ENCODE data around the gene FSTL4.

DNA sequence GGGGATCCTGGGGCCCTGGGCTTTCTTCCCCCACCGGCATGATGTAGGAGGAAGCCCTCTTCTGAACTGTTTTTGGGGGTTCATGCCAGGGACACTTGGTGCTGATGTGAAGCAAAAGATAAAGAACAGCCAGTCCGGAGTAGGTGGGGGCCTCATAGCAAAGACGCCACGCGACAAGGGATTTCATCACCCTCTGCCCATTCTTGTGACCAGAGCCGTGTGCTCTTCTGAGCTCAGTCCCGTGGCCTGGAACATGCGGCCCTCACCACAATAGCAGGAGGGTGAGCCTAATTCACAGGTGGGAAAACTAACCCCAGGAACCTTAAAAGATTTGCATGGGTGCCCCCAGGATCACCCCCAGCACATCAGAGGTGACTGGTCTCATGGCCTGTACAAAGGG is 334.6 kb downstream of the FSTL4 start:
- TF ChIP-seq, protein P1, sequence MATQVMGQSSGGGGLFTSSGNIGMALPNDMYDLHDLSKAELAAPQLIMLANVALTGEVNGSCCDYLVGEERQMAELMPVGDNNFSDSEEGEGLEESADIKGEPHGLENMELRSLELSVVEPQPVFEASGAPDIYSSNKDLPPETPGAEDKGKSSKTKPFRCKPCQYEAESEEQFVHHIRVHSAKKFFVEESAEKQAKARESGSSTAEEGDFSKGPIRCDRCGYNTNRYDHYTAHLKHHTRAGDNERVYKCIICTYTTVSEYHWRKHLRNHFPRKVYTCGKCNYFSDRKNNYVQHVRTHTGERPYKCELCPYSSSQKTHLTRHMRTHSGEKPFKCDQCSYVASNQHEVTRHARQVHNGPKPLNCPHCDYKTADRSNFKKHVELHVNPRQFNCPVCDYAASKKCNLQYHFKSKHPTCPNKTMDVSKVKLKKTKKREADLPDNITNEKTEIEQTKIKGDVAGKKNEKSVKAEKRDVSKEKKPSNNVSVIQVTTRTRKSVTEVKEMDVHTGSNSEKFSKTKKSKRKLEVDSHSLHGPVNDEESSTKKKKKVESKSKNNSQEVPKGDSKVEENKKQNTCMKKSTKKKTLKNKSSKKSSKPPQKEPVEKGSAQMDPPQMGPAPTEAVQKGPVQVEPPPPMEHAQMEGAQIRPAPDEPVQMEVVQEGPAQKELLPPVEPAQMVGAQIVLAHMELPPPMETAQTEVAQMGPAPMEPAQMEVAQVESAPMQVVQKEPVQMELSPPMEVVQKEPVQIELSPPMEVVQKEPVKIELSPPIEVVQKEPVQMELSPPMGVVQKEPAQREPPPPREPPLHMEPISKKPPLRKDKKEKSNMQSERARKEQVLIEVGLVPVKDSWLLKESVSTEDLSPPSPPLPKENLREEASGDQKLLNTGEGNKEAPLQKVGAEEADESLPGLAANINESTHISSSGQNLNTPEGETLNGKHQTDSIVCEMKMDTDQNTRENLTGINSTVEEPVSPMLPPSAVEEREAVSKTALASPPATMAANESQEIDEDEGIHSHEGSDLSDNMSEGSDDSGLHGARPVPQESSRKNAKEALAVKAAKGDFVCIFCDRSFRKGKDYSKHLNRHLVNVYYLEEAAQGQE (IDR thresholded peaks at IDR 0.05; ENCODE audit: borderline replicate concordance), result no peak
- no peak for TF ChIP-seq EZH2 (IDR thresholded peaks at IDR 0.05; ENCODE audit: borderline replicate concordance, insufficient read depth, low read length, poor library complexity, severe bottlenecking)
- TF ChIP-seq, protein P2, sequence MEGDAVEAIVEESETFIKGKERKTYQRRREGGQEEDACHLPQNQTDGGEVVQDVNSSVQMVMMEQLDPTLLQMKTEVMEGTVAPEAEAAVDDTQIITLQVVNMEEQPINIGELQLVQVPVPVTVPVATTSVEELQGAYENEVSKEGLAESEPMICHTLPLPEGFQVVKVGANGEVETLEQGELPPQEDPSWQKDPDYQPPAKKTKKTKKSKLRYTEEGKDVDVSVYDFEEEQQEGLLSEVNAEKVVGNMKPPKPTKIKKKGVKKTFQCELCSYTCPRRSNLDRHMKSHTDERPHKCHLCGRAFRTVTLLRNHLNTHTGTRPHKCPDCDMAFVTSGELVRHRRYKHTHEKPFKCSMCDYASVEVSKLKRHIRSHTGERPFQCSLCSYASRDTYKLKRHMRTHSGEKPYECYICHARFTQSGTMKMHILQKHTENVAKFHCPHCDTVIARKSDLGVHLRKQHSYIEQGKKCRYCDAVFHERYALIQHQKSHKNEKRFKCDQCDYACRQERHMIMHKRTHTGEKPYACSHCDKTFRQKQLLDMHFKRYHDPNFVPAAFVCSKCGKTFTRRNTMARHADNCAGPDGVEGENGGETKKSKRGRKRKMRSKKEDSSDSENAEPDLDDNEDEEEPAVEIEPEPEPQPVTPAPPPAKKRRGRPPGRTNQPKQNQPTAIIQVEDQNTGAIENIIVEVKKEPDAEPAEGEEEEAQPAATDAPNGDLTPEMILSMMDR (IDR thresholded peaks at IDR 0.05; ENCODE audit: poor library complexity, severe bottlenecking), result no peak

All from neural cell (in vitro differentiated cells).